Activated CD8-positive, alpha-beta memory T cell treated with anti-CD3 and anti-CD28 coated beads for 1 hour (primary cell): ENCODE data around the gene KMT5B.

ENCODE experiments used
- DNase-seq, 2 donors: peaks; one replicate each; pipeline ENCODE4 v3.0.0-alpha.2; 2020; ENCODE audit warnings: low read depth in 1 of 2; ENCODE audit errors: extremely low read depth in 1 of 2

Gene KMT5B

GRCh38 chr11:68121067-68121899 is 91.8 kb downstream of the KMT5B start, which contains the start of gene CHKA:
Gene CHKA, minus strand, starts transcription at chr11:68121388. Its CDS starts 211 bp downstream, at chr11:68121177.
- DNase-seq = peak; percentile 59 to 78

- DNase-seq = peak in 1 of 2 donors; percentile 8
Observed at GRCh38 chr11:68120273-68121066, 92.6 kb downstream of the KMT5B start.

- no peak for DNase-seq
Observed at GRCh38 chr11:68118706-68119448, 94.2 kb downstream of the KMT5B start.

- no peak for DNase-seq
Observed at GRCh38 chr11:68117853-68118470, 95.1 kb downstream of the KMT5B start.

GRCh38 chr11:68116974-68117373 is 96.1 kb downstream of the KMT5B start:
- DNase-seq = no peak

- no peak for DNase-seq
Observed at GRCh38 chr11:68116126-68116525, 97.0 kb downstream of the KMT5B start.

GRCh38 chr11:68115285-68115684 is 97.8 kb downstream of the KMT5B start:
- DNase-seq = no peak

- no peak for DNase-seq
Observed at GRCh38 chr11:68113986-68114385, 99.1 kb downstream of the KMT5B start.

- DNase-seq = no peak
Observed at GRCh38 chr11:68107689-68108088, 105.4 kb downstream of the KMT5B start.

- DNase-seq = no peak
Observed at GRCh38 chr11:68106165-68106940, 106.7 kb downstream of the KMT5B start.
